ENCODE measurements around the gene MYOM3. TPM values are rescaled to one million over a fixed set of nuclear protein-coding genes. Genes with fewer than 3 reads are reported as not detected.
"Not testable (repeated sequence)": the region's sequence is repeated elsewhere in the genome, so short reads cannot be mapped to it uniquely, and the experiment has no call there.

MYOM3 gene
- polyA plus RNA-seq, 2 donors = 0.27 to 0.37 TPM

DNA sequence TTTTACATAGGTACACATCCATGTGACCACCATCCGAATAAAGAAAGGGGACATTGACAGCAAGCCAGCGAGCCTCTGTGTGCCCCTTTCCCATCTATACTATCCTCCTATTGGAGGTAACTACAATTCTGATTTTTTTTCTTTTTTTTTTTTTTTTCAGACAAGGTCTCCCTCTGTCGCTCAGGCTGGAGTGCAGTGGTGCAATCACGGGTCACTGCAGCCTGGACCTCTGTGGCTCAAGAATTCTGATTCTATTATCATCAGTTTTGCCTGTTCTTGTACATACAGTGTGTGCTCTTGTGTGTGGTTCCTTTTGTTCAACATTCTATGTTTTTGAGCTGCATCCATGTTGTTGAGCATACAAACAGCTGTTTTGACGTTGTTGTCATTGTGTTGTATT, 75.8 kb downstream of the MYOM3 start:
- Histone ChIP-seq H3K4me1 (ENCODE audit: control insufficient read depth in 2 of 2, insufficient read depth in 2 of 2, low read length in 1 of 2) (no peaks in the 10 kb centered on the region), H3K27me3 (ENCODE audit: control insufficient read depth in 1 of 2, insufficient read depth in 2 of 2, low read length in 2 of 2) (no peaks in the 10 kb centered on the region), H3K9me3 (ENCODE audit: control insufficient read depth in 2 of 2, insufficient read depth in 1 of 2, low read depth in 1 of 2, low read length in 1 of 2) (no peaks in the 10 kb centered on the region), H3K36me3 (ENCODE audit: control insufficient read depth in 2 of 2, insufficient read depth in 2 of 2, low read length in 1 of 2) (no peaks in the 10 kb centered on the region), H3K4me3 (ENCODE audit: low read depth in 1 of 2, low read length in 2 of 2) (no peak overlapping the region), H3K27ac (ENCODE audit: low read depth in 2 of 2, low read length in 1 of 2) (no peak overlapping the region)
- WGBS, 2 donors = 84 to 86% methylated on average over 5 of the region's 5 CpGs

DNA sequence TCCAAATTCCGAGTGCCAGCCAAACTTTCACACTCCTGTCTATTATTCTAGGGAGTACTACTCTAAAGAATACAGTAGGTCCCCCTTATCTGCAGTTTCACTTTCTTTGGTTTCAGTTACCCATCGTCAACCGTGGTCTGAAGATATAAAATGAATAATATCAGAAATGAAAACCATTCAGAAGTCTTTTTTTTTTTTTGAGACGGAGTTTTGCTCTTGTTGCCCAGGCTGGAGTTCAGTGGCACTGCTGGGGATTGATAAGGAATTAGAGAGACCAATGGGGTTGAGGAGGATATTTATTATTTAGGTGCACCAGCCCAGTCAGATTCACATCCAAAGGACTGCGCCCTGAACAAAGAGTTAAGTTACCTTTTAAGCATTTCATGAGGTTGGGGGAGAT, 79.0 kb downstream of the MYOM3 start:
- 70 to 78% methylated on average over 5 of the region's 5 CpGs for WGBS, 2 donors

DNA sequence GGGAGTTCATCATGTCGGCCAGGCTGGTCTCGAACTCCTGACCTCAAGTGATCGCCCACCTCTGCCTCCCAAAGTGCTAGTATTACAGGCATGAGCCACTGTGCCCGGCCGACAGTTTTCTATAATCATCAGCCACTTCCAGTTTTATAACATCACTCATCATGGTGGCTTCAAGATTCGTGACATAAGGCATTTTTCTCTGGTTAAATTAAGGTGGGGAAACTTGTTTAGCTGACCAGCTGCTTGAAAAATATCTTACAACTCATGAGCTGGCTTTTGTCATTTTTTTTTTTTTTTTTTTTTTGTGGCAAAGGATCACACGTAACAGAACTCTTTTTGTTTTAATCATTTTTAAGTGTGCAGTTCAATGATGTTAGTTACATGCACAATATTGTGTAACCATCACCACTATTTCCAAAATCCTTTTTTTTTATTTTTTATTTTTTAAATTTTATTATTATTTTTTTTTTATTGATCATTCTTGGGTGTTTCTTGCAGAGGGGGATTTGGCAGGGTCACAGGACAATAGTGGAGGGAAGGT, 80.9 kb downstream of the MYOM3 start:
- not testable (repeated sequence) for H3K27ac ChIP-seq (ENCODE audit: low read depth in 2 of 2, low read length in 1 of 2)

More for the DNA sequence above, 79.0 kb downstream of the MYOM3 start:
- Histone ChIP-seq H3K27ac (ENCODE audit: low read depth in 2 of 2, low read length in 1 of 2) (no peak overlapping the region), H3K9me3 (ENCODE audit: control insufficient read depth in 2 of 2, insufficient read depth in 1 of 2, low read depth in 1 of 2, low read length in 1 of 2) (no peaks in the 10 kb centered on the region), H3K27me3 (ENCODE audit: control insufficient read depth in 1 of 2, insufficient read depth in 2 of 2, low read length in 2 of 2) (no peaks in the 10 kb centered on the region), H3K36me3 (ENCODE audit: control insufficient read depth in 2 of 2, insufficient read depth in 2 of 2, low read length in 1 of 2) (no peaks in the 10 kb centered on the region), H3K4me1 (ENCODE audit: control insufficient read depth in 2 of 2, insufficient read depth in 2 of 2, low read length in 1 of 2) (no peaks in the 10 kb centered on the region), H3K4me3 (ENCODE audit: low read depth in 1 of 2, low read length in 2 of 2) (no peak overlapping the region)

DNA sequence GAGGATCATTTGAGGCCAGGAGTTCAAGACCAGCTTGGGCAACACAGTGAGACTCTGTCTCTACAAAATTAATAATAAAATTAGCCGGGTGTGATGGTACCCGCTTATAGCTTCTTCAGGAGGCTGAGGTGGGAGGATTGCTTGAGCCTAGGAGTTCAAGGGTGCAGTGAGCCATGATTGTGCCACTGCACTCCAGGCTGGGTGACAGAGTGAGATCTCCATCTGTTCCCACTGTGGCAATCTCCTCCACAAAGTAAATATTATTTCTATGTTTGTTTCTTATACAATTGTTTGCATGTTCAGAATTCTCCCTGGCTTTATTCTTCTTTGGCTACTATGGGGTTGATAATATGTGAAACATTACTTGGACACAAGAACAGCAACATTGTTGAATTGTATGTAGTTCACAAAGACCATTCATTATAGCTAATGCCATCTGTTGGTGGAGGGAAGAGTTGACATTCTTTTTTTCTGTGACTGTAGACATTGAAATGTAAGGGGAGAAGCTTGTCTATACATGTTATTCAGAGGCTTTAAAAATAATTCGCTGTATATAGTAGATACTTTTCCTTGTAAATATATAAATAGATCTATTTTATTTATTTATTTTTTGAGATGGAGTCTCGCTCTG, 84.0 kb downstream of the MYOM3 start:
- Histone ChIP-seq H3K4me3 (ENCODE audit: low read depth in 1 of 2, low read length in 2 of 2) (no peak overlapping the region), H3K9me3 (ENCODE audit: control insufficient read depth in 2 of 2, insufficient read depth in 1 of 2, low read depth in 1 of 2, low read length in 1 of 2) (no peaks in the 10 kb centered on the region), H3K4me1 (ENCODE audit: control insufficient read depth in 2 of 2, insufficient read depth in 2 of 2, low read length in 1 of 2) (no peaks in the 10 kb centered on the region), H3K36me3 (ENCODE audit: control insufficient read depth in 2 of 2, insufficient read depth in 2 of 2, low read length in 1 of 2) (no peaks in the 10 kb centered on the region), H3K27ac (ENCODE audit: low read depth in 2 of 2, low read length in 1 of 2) (no peak overlapping the region), H3K27me3 (ENCODE audit: control insufficient read depth in 1 of 2, insufficient read depth in 2 of 2, low read length in 2 of 2) (no peaks in the 10 kb centered on the region)
- WGBS, 2 donors = 82% methylated on average over 4 of the region's 4 CpGs

More for the DNA sequence above, 80.9 kb downstream of the MYOM3 start:
- H3K9me3 ChIP-seq (ENCODE audit: control insufficient read depth in 2 of 2, insufficient read depth in 1 of 2, low read depth in 1 of 2, low read length in 1 of 2); H3K27me3 ChIP-seq (ENCODE audit: control insufficient read depth in 1 of 2, insufficient read depth in 2 of 2, low read length in 2 of 2); H3K36me3 ChIP-seq (ENCODE audit: control insufficient read depth in 2 of 2, insufficient read depth in 2 of 2, low read length in 1 of 2); H3K4me3 ChIP-seq (ENCODE audit: low read depth in 1 of 2, low read length in 2 of 2); H3K4me1 ChIP-seq (ENCODE audit: control insufficient read depth in 2 of 2, insufficient read depth in 2 of 2, low read length in 1 of 2): not testable (repeated sequence)
- 86 to 89% methylated on average over 7 of the region's 7 CpGs for WGBS, 2 donors

DNA sequence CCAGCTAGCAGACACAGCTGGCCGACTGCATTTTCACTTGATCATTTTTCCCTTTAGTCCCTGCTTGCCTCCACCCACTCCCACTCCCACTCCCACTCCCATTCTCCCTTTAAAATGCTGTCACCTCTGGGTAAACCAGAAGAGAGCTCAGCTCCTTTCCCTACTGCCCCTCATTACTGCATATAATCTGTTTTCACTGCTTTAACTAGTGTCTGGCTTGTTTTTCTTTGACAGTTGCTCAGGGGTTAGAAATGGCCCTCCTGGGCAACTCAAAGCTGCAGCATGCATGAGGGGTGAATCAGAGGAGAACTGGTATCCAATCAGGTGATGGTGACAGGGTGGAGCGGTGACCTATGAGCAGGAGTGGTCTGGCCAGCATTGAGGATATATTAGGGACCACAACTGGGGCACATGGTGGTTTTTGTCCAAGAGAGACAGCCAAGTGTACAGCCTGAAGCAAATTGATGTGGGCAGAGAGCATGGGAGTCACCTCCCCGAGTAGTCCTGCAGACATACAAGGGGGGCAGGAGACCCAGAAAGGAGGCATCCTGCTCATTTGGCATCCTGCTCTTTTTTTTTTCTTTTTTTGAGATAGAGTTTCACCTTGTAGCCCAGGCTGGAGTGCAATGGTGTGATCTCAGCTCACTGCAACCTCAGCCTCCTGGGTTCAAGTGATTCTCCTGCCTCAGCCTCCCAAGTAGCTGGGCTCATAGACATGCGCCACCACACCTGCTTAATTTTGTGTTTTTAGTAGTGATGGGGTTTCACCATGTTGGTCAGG, 89.2 kb downstream of the MYOM3 start:
- no peaks in the 10 kb centered on the region for H3K36me3 ChIP-seq (ENCODE audit: control insufficient read depth in 2 of 2, insufficient read depth in 2 of 2, low read length in 1 of 2)
- no peaks in the 10 kb centered on the region for H3K9me3 ChIP-seq (ENCODE audit: control insufficient read depth in 2 of 2, insufficient read depth in 1 of 2, low read depth in 1 of 2, low read length in 1 of 2)
- WGBS, 2 donors = 73 to 76% methylated on average over 4 of the region's 4 CpGs
- H3K4me1 ChIP-seq (ENCODE audit: control insufficient read depth in 2 of 2, insufficient read depth in 2 of 2, low read length in 1 of 2) = peaks cover 0 to 6% of the 10 kb centered on the region in 2 donors
- no peak overlapping the region for H3K4me3 ChIP-seq (ENCODE audit: low read depth in 1 of 2, low read length in 2 of 2)
- no peak overlapping the region for H3K27ac ChIP-seq (ENCODE audit: low read depth in 2 of 2, low read length in 1 of 2)
- H3K27me3 ChIP-seq (ENCODE audit: control insufficient read depth in 1 of 2, insufficient read depth in 2 of 2, low read length in 2 of 2) = no peaks in the 10 kb centered on the region

DNA sequence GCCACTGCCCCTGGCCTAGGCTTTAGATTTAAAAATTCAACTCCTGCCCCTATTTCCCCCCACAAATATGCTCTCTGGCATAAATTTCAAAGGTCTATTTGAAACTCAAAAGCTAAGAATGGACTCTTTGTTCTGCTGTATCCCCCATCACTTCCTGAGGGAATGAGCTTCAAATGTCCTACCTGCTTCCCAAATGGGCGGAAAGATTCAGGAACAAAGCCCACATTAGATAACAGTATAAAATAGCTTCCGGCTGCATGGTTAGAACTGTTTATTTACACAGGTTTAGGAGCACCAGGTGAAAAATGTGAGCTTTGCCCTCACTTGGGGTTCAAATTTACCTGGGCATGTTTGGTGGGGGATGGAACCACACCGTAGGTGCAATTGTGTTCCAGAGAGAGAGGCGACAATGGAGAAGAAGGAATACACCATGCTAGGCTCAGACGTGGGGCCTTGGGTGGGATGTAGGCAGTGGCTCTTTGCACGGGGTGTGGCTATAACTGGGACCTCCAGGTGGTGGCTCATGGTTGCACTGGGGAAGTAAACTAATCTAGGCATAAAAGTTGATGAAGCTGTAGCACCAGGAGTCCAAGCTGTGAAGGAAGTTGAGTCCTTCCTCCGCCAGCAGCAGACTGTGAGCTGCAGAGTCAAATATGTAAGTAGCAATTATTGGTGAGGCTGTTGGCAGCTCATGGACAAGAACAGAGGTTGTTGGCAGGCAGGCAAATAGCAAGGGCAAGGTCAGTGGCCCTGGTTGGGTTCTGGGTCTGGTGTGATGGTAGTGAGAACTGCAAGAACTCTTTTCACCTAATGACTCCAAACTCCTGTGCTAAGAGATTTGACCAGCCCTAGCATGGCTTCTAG, 90.3 kb downstream of the MYOM3 start:
- 65 to 86% methylated on average over 7 of the region's 7 CpGs for WGBS, 2 donors
- peak overlapping the region in 1 of 2 donors; percentile 1 for H3K27ac ChIP-seq (ENCODE audit: low read depth in 2 of 2, low read length in 1 of 2)

DNA sequence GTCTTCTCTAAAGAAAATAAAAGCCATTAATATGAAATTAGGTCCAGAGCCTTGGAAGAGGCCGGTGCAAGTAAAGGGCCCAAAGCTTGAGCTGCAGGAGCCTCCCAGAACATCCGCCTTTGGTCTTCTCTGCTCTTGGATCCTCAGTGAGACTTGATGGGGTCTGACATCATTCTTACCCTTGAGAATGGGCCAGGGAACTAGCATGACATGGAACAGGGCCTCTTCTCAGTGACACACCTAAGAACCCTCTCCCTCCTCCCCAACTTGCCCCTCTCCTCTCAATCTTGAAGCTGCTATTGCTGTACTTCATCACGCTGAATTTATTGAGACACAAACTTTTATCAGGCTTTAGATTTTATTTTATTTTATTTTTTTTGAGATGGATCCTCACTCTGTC, 91.5 kb downstream of the MYOM3 start:
- Histone ChIP-seq H3K27ac (ENCODE audit: low read depth in 2 of 2, low read length in 1 of 2) (peak overlapping the region; percentile 19 to 83), H3K4me3 (ENCODE audit: low read depth in 1 of 2, low read length in 2 of 2) (no peak overlapping the region), H3K27me3 (ENCODE audit: control insufficient read depth in 1 of 2, insufficient read depth in 2 of 2, low read length in 2 of 2) (no peaks in the 10 kb centered on the region), H3K36me3 (ENCODE audit: control insufficient read depth in 2 of 2, insufficient read depth in 2 of 2, low read length in 1 of 2) (no peaks in the 10 kb centered on the region), H3K4me1 (ENCODE audit: control insufficient read depth in 2 of 2, insufficient read depth in 2 of 2, low read length in 1 of 2) (peaks cover 0 to 6% of the 10 kb centered on the region in 2 donors), H3K9me3 (ENCODE audit: control insufficient read depth in 2 of 2, insufficient read depth in 1 of 2, low read depth in 1 of 2, low read length in 1 of 2) (no peaks in the 10 kb centered on the region)
- WGBS, 2 donors = 81 to 82% methylated on average over 3 of the region's 3 CpGs

More for the DNA sequence above, 90.3 kb downstream of the MYOM3 start:
- Histone ChIP-seq H3K9me3 (ENCODE audit: control insufficient read depth in 2 of 2, insufficient read depth in 1 of 2, low read depth in 1 of 2, low read length in 1 of 2) (no peaks in the 10 kb centered on the region), H3K4me1 (ENCODE audit: control insufficient read depth in 2 of 2, insufficient read depth in 2 of 2, low read length in 1 of 2) (peaks cover 0 to 6% of the 10 kb centered on the region in 2 donors), H3K27me3 (ENCODE audit: control insufficient read depth in 1 of 2, insufficient read depth in 2 of 2, low read length in 2 of 2) (no peaks in the 10 kb centered on the region), H3K36me3 (ENCODE audit: control insufficient read depth in 2 of 2, insufficient read depth in 2 of 2, low read length in 1 of 2) (no peaks in the 10 kb centered on the region), H3K4me3 (ENCODE audit: low read depth in 1 of 2, low read length in 2 of 2) (no peak overlapping the region)

DNA sequence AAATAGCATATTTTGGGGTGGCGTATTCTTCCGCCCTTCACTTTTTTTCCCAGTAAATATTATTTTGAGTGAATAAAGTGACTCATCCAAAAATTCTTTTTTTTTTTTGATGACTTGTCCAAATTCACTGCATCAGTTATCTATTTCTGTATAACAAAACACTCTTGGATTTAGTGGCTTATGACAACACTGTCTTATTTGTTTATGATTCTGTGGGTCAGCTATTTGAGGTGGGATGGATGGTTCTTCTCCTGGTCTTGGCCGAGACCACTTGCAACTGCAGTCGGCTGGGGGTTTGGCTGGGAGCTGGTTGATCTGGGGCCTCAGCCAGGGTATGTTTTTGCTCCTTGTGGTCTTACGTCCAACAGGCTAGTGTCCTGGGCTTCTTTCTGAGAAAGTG, 91.9 kb downstream of the MYOM3 start:
- Histone ChIP-seq H3K4me1 (ENCODE audit: control insufficient read depth in 2 of 2, insufficient read depth in 2 of 2, low read length in 1 of 2) (peaks cover 0 to 6% of the 10 kb centered on the region in 2 donors), H3K27me3 (ENCODE audit: control insufficient read depth in 1 of 2, insufficient read depth in 2 of 2, low read length in 2 of 2) (no peaks in the 10 kb centered on the region), H3K36me3 (ENCODE audit: control insufficient read depth in 2 of 2, insufficient read depth in 2 of 2, low read length in 1 of 2) (no peaks in the 10 kb centered on the region), H3K9me3 (ENCODE audit: control insufficient read depth in 2 of 2, insufficient read depth in 1 of 2, low read depth in 1 of 2, low read length in 1 of 2) (no peaks in the 10 kb centered on the region), H3K4me3 (ENCODE audit: low read depth in 1 of 2, low read length in 2 of 2) (no peak overlapping the region), H3K27ac (ENCODE audit: low read depth in 2 of 2, low read length in 1 of 2) (peak overlapping the region; percentile 19 to 83)
- WGBS, 2 donors = 68 to 81% methylated on average over 5 of the region's 5 CpGs
